GM19035 (cell line): ENCODE data around the gene SHC2.

Experiments
- ATAC-seq: cut with Tn5 transposase; IDR thresholded peaks from one replicate; pipeline ENCODE4 v1.9.1; 2021; ENCODE audit not compliant: unreplicated experiment

Gene SHC2

DNA sequence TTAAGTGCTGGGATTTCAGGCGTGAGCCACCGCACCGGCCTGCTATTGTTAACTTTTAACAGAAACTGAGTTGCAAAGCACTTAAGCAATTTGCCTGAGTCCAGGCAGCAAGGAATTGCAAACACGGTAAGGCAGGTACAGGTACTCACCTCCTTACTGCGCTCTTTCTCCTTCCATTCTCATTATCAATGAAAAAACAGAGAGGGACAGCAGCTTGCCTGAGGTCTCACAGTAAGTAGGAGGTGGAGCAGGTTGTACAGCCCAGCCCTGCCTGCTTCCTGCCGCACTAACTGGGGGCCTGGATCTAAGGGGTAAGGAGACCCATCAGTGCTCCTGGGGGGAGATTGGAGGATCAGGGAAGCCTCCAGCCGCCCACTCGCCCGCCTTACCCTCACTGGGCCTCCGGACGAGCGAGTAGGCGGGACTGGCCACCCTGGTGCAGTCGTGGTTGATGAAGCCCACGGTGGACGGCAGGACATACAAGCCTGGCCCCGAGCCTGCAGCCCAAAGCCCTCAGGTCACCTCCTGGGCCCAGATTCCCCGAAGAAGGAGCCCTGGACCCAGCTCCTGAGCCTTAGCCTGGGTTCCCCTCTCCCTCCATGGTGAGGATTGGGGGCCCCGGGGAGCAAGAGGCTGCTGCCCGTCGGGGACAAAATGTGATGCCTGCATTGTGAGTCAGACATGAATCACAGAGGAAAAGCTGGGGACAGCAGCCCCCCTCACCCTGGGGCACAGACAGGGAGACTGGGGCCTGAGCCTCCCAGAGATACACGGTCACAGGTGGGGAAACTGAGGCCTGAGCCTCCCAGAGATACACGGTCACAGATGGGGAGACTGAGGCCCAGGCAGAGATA lies 11.4 kb upstream of the SHC2 start:
- ATAC-seq, result no peak

DNA sequence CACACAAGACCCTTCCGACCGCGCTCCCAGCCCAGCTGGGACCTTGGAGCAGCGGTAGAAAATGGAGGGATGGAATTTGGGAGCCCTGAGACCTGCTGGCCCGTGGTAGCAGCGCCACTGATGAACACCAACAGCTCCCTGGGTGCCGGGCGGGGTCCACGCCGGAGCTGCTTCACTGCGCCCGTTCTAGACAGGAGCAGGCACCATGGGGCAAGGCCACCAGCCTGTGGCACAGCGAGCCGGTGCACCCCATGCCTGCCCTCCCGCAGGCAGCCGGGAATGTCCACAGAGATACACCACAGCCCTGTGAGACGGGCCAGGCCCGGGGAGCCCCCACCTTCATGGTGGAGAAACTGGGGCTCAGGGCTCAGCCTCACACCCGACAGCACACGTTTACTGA lies 9.9 kb upstream of the SHC2 start:
- no peak for ATAC-seq

- ATAC-seq, result no peak
Measured at GRCh38 chr19:469833-470232, 9.0 kb upstream of the SHC2 start.

GRCh38 chr19:468587-469256 lies 7.9 kb upstream of the SHC2 start:
- no peak for ATAC-seq

- ATAC-seq, result no peak
Measured at GRCh38 chr19:467554-467953, 6.7 kb upstream of the SHC2 start.

DNA sequence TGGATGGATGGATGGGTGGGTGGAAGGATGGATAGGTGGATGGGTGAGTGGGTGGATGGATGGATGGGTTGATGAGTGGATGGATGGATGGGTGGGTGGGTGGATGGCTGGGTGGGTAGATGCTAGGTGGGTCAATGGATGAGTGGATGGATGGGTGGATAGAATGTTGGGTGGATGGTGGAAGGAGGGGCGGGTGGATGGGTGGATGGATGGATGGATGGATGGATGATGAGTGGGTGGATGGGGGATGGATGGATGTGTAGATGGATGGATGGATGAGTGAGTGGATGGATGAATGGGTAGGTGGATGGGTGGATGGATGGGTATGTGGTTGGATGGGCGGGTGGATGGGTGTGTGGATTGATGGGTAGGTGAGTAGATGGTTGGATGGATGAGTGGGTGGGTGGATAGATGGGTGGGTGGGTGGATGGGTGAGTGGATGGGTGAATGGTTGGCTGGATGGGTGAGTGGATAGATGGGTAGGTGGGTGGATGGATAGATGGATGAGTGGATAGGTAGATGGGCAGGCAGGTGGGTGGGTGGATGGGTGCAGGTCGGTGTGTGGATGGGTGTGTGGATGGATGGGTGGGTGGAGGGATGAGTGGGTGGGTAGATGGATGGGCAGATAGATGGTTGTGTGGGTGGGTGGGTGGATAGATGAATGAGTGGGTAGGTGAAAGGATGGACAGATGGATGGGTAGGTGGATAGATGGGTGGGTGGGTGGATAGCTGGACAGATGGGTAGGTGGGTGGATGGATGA lies 4.4 kb upstream of the SHC2 start:
- no peak for ATAC-seq

DNA sequence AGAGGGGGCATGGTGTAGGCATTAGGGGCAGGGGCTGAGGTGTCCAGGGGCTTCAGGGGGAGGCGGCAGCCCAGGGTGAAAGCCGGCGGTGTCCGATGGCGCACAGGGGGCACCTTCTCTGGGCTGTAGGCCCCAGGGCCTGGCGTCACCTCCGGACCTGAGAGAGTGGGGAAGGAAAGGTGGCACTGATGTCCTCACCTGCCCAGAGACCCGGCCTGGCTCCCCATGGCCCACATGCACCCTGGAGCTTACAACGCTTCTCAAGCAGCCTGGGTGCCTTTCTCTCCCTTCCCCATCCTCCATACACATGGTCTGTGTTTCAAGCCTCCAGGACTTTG lies 3.3 kb upstream of the SHC2 start:
- no peak for ATAC-seq

DNA sequence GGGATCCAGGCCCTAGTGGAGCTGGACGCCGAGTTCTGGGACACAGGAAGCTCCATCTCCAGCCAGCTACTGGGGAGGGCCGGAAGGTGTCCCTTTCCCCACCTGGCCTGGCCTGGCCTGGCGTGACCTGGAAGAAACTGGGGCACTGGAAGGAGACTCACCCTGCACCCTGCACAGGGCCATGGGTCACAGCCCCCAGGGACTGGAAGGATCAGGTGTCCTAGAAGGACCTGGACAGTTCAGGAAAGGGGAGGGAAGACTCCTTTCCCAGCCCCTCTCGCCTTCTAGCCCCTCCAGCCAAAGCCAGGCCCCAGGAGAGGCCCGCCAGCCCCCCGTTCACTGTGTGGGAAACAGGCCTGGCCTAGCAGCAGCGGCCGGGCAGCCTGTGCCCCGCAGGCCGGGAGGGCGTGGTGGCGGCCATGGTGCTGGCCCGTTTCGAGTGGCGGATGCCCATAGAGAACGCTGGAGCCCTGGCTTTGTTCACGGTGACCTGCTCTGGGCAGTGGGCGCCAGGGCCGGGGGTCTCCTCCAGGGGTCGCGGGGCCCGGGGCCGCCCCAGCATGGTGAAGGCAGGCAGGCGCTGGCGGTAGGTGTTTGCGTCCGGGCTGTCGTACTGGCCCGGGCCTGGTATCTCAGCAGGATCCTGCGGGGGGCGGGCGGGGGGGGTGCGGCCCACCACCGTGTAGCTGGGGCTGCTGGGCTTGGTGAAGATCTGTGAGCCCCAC lies 2.8 kb upstream of the SHC2 start:
- ATAC-seq, result no peak

- no peak for ATAC-seq
Measured at GRCh38 chr19:461721-462551, 1.1 kb upstream of the SHC2 start.

- no peak for ATAC-seq
Measured at GRCh38 chr19:459724-460511, 915 bp downstream of the SHC2 start.

DNA sequence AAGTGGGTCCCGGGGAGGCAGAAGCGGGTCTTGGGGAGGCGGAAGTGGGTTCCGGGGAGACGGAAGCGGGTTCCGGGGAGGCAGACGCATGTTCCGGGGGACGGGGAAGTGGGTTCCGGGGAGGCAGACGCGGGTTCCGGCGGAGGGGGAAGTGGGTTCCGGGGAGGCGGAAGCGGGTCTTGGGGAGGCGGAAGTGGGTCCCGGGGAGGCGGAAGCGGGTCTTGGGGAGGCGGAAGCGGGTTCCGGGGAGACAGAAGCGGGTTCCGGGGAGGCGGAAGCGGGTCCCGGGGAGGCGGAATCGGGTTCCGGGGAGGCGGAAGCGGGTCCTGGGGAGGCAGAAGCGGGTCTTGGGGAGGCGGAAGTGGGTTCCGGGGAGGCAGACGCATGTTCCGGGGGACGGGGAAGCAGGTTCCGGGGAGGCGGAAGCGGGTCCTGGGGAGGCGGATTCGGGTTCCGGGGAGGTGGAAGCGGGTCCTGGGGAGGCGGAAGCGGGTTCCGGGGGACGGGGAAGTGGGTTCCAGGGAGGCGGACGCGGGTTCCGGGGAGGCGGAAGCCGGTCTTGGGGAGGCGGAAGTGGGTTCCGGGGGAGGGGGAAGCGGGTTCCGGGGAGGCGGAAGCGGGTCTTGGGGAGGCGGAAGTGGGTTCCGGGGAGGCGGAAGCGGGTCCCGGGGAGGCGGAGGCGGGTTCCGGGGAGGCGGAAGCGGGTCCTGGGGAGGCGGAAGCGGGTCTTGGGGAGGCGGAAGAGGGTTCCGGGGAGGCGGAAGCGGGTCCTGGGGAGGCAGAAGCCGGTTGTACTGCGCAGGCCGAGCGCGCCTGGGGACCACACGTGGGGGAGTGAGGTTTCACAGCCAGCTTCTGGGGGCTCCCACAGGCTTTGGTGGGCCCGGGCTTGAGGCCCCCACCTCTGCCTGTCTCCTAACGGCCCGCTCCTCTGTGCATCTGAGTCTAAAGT lies 2.5 kb downstream of the SHC2 start:
- ATAC-seq, result no peak

DNA sequence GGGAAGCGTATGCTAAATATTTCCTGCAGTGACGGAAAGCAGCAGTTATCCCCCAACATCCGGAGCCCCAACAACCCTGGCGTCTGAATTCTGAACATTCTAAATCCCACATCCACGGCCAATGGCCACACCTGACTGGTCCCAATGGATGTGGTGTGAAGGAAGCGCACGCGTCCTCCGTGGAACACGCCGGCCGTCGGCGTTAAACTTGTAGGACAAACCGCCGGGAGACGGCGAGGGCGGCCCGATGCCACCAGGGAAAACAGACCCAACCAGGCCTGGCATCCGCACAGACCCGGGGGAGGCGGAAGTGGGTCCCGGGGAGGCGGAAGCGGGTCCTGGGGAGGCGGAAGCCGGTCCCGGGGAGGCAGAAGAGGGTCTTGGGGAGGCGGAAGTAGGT lies 3.2 kb downstream of the SHC2 start:
- no peak for ATAC-seq

DNA sequence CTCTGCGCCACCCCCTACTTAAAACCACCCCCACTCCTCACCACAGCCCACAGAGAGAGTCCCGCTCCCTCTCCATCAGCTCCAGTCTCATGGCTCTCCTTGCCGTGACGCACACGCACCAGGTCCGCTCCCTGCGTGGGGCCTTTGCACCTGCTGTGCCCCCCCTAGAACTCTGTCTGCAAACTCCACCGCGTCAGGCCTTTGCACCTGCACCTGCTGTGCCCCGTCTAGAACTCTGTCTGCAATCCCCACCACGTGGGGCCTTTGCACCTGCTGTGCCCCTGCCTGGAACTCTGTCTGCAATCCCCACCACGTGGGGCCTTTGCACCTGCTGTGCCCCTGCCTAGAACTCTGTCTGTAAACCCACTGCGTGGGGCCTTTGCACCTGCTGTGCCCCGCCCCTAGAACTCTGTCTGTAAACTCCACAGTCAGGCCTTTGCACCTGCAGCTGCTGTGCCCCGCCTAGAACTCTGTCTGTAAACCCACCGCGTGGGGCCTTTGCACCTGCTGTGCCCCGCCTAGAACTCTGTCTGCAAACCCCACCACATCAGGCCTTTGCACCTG lies 4.2 kb downstream of the SHC2 start:
- no peak for ATAC-seq

- ATAC-seq, result no peak
Measured at GRCh38 chr19:455851-456546, 4.8 kb downstream of the SHC2 start.

DNA sequence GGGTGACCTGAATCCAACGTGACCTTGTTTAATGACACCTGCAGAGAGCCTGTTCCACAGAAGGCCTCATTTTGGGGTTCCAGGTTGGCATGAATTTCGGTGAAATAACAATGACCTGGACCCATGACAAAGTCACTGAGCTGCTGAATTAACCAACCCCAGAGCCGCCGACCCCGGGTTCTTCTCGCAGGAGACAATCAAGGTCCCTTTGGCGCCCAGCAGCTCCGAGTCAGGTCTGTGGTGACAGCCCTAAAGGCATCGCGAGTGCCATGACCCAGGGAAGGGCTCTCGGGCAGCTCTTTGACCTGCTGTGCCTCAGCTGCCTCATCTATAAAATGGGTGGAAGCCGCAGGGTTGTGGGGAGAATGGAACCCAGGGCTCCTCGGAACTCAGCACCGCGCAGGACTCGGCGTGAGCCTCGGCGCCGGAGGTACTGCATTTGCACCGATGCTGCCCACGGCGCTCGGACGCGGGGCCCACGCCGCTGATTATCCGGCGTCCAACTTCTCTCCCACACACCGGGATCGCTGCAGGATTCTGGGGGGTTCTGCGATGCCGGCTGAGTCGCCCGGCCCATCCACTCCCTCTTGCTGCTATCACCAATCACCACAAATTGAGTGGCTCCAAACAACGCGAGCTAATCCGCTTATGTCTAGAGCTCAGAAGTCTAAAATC lies 5.7 kb downstream of the SHC2 start:
- ATAC-seq, result no peak

DNA sequence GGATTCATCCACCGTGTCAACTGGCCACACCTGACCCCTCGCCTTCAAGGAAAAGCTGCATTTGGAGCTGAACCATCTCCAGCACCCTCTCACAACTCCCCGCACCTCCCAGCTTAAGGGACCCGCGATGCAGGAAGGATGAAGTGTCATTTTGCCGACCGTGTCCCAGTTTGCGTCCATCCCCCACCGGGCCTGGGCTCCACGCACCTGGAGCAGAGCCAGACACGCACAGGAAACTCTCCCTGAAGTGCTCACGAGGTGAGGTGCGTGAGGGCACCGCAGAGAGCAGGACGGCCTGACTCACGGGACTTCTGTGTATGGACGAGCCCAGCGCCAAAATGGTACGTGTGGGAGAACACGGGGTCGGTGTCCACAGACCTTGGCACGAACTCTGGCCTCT lies 7.2 kb downstream of the SHC2 start:
- no peak for ATAC-seq

GRCh38 chr19:452829-453228 lies 8.0 kb downstream of the SHC2 start:
- ATAC-seq, result no peak
